Mucosa of stomach (tissue), 1 donor: ENCODE measurements around the gene TSLP.

Experiments used
- H3K27me3 ChIP-seq: one replicate; pipeline ENCODE4 v1.7.0; 2013; ENCODE audit warnings: mild to moderate bottlenecking, low read length; ENCODE audit not compliant: control insufficient read depth, insufficient read depth
- H3K36me3 ChIP-seq: one replicate; pipeline ENCODE4 v1.7.0; 2013; ENCODE audit warnings: low read length; ENCODE audit not compliant: control insufficient read depth, insufficient read depth
- H3K4me1 ChIP-seq: one replicate; pipeline ENCODE4 v1.7.0; 2013; ENCODE audit warnings: mild to moderate bottlenecking, low read length; ENCODE audit not compliant: control insufficient read depth, insufficient read depth
- H3K4me3 ChIP-seq: one replicate; pipeline ENCODE4 v1.7.0; 2013; ENCODE audit warnings: low read length
- H3K9ac ChIP-seq: one replicate; pipeline ENCODE4 v1.7.0; 2013; ENCODE audit warnings: mild to moderate bottlenecking, low read length, moderate library complexity
- H3K9me3 ChIP-seq: one replicate; pipeline ENCODE4 v1.7.0; 2013; ENCODE audit warnings: mild to moderate bottlenecking, low read length, moderate library complexity; ENCODE audit not compliant: control insufficient read depth
- donor health status: Pancreatic carcinoma.

Gene TSLP

GRCh38 chr5:111071413-111071812, at the start of gene TSLP:
Gene TSLP (plus strand): TSS chr5:111071713. CDS start chr5:111071891, 178 bp downstream.
- H3K27me3 ChIP-seq: peaks cover 44% of the 10 kb centered on the region
- H3K9me3 ChIP-seq: no peaks in the 10 kb centered on the region
- H3K4me3 ChIP-seq: no peak within 1 kb of the TSS
- H3K36me3 ChIP-seq: no peaks in the 10 kb centered on the region
- peaks cover 4% of the 10 kb centered on the region for H3K4me1 ChIP-seq
- H3K9ac ChIP-seq: no peak within 1 kb of the TSS

- H3K9ac ChIP-seq: no peak overlapping the region
- H3K4me1 ChIP-seq: no peaks in the 10 kb centered on the region
- H3K36me3 ChIP-seq: no peaks in the 10 kb centered on the region
- H3K9me3 ChIP-seq: no peaks in the 10 kb centered on the region
- H3K4me3 ChIP-seq: no peak overlapping the region
- no peaks in the 10 kb centered on the region for H3K27me3 ChIP-seq
These were observed 49.2 kb upstream of the TSLP start for GRCh38 chr5:111022301-111022700.

- H3K4me3 ChIP-seq: no peak overlapping the region
- no peaks in the 10 kb centered on the region for H3K4me1 ChIP-seq
- H3K36me3 ChIP-seq: no peaks in the 10 kb centered on the region
- H3K27me3 ChIP-seq: no peaks in the 10 kb centered on the region
- H3K9me3 ChIP-seq: no peaks in the 10 kb centered on the region
- no peak overlapping the region for H3K9ac ChIP-seq
These were observed 42.6 kb upstream of the TSLP start for GRCh38 chr5:111028865-111029264.

GRCh38 chr5:111043712-111044506, 27.6 kb upstream of the TSLP start:
- Histone ChIP-seq H3K4me1 (no peaks in the 10 kb centered on the region), H3K4me3 (no peak overlapping the region), H3K9ac (no peak overlapping the region), H3K27me3 (no peaks in the 10 kb centered on the region), H3K36me3 (no peaks in the 10 kb centered on the region), H3K9me3 (no peaks in the 10 kb centered on the region)

DNA sequence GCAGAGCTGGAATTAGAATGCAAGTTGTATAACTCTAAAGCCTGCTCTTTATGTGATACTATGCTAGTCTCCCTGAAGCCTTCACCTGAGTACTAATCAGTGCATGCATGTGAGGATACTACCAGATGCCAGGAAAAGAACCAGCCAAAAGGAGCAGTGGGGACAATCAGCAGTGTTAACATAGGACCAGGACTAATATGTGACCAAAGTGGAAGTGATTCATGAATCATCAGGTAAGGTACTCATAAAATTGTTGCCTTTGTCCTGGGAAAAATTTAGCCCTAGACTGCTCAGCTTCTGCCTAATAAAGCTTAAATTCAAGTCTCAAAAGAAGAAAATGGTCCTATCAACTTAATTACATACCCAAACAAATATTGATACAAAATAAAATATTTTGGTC, 13.4 kb upstream of the TSLP start:
- Histone ChIP-seq H3K27me3 (no peaks in the 10 kb centered on the region), H3K9me3 (no peaks in the 10 kb centered on the region), H3K36me3 (no peaks in the 10 kb centered on the region), H3K9ac (no peak overlapping the region), H3K4me1 (no peaks in the 10 kb centered on the region), H3K4me3 (no peak overlapping the region)

- no peaks in the 10 kb centered on the region for H3K9me3 ChIP-seq
- no peaks in the 10 kb centered on the region for H3K27me3 ChIP-seq
- H3K4me1 ChIP-seq: no peaks in the 10 kb centered on the region
- no peaks in the 10 kb centered on the region for H3K36me3 ChIP-seq
- H3K9ac ChIP-seq: no peak overlapping the region
- H3K4me3 ChIP-seq: no peak overlapping the region
These were observed 11.3 kb upstream of the TSLP start for GRCh38 chr5:111060169-111060568.

GRCh38 chr5:111061618-111062017, 9.9 kb upstream of the TSLP start:
- H3K36me3 ChIP-seq: no peaks in the 10 kb centered on the region
- H3K27me3 ChIP-seq: no peaks in the 10 kb centered on the region
- no peak overlapping the region for H3K9ac ChIP-seq
- H3K9me3 ChIP-seq: no peaks in the 10 kb centered on the region
- H3K4me1 ChIP-seq: no peaks in the 10 kb centered on the region
- no peak overlapping the region for H3K4me3 ChIP-seq

DNA sequence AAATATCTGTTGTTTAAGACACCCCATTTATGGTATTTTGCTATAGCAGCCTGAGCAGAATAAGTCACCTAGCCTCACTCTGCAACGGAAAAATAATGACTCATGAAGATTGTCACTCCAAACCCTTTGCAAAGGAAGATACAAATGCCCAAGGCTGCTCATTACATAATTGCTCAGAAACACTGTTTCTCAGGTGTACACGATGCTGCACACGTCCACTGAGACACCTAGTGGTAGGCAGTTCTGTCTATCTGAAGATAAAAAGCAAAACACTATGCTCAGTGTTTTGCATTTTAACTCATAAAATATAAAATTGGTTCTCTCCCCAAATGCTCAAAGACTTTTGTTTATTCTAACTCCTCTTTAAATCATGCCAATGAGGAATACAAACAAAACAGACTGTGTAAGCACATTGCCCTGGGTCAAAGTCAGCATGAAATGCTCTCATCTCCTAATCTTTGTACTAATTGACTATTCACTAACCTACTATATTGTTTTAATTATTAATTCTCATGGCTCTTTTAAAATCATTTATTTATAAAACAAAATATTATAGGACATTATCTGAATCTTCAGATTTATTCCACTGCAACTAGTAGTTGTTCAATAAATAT, 7.7 kb upstream of the TSLP start:
- H3K9ac ChIP-seq: no peak overlapping the region
- H3K4me1 ChIP-seq: no peaks in the 10 kb centered on the region
- H3K9me3 ChIP-seq: no peaks in the 10 kb centered on the region
- H3K27me3 ChIP-seq: no peaks in the 10 kb centered on the region
- H3K36me3 ChIP-seq: no peaks in the 10 kb centered on the region
- H3K4me3 ChIP-seq: no peak overlapping the region

GRCh38 chr5:111066261-111066938, 5.1 kb upstream of the TSLP start:
- no peaks in the 10 kb centered on the region for H3K9me3 ChIP-seq
- peaks cover 23% of the 10 kb centered on the region for H3K27me3 ChIP-seq
- no peaks in the 10 kb centered on the region for H3K4me1 ChIP-seq
- H3K36me3 ChIP-seq: no peaks in the 10 kb centered on the region
- H3K9ac ChIP-seq: no peak overlapping the region
- no peak overlapping the region for H3K4me3 ChIP-seq

DNA sequence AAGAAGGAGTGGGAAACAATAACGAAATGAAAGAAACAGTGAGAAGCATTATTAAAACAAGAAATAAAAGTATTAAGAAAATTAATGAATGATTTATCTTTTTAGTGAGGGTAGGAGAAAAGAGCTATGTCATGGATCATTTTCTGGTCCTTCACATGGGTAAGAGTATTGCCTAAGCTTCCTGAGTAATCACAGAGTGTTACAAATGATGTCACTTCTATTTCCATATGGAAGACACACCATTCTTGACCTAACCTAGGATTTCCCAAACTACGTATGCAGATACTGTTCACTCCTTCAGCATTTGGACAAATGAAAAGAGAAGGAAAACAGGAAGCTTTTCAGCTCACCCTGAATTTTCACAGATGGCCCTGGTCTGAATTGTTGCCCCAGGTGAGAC, 3.3 kb upstream of the TSLP start:
- Histone ChIP-seq H3K9me3 (no peaks in the 10 kb centered on the region), H3K9ac (no peak overlapping the region), H3K27me3 (peaks cover 33% of the 10 kb centered on the region), H3K4me1 (no peaks in the 10 kb centered on the region), H3K36me3 (no peaks in the 10 kb centered on the region), H3K4me3 (no peak overlapping the region)

DNA sequence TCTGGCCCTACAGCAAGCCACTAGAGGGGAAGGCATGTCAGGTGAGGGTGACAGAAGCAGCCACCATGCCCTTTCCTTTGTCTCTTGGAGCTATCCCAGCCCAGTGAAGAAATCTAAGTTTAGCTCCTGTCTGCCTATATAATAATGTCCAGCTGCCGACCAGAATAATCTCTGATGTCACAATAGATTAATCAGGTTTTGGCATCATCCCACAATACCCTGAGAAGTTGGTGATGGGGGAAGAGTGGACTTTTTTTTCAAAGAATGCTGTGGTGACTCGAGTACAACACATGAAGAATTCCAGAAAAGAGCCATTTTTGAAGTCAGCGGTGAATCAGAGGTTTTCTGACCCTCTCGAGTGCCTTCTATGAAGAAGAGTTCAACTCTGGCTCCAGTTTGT, 1.7 kb upstream of the TSLP start:
- Histone ChIP-seq H3K9me3 (no peaks in the 10 kb centered on the region), H3K4me3 (no peak overlapping the region), H3K27me3 (peaks cover 44% of the 10 kb centered on the region)

More for the DNA sequence above, 1.7 kb upstream of the TSLP start:
- Histone ChIP-seq H3K4me1 (peaks cover 4% of the 10 kb centered on the region), H3K9ac (no peak overlapping the region), H3K36me3 (no peaks in the 10 kb centered on the region)
